Astrocyte of the cerebellum (primary cell): Measurements from ENCODE around the gene ADGRB2.

Experiments
- DNase-seq: peaks from one replicate; pipeline ENCODE4 v3.0.0-alpha.2; 2011; ENCODE audit warnings: low read depth
- H3K4me3 ChIP-seq: 2 replicates; pipeline ENCODE4 v1.5.1; 2011; ENCODE audit warnings: mild to moderate bottlenecking, low read depth, low read length, moderate library complexity
- in situ Hi-C: cut with HindIII; loops from 2 replicates; pipeline ENCODE4 v1.10.0; 2017; ENCODE audit warnings: low sequenced_read_pairs
- TF ChIP-seq, protein P1 (sequence below): IDR thresholded peaks from 2 replicates; pipeline ENCODE4 v1.5.1; 2012; ENCODE audit warnings: low read length, low read depth, moderate library complexity, mild to moderate bottlenecking; ENCODE audit errors: missing control alignments

The ADGRB2 gene

GRCh38 chr1:31755850-31756492 lies 8.2 kb downstream of the ADGRB2 start:
- in situ Hi-C loops: no loop called here
- no peak for DNase-seq
- TF ChIP-seq, protein P1, sequence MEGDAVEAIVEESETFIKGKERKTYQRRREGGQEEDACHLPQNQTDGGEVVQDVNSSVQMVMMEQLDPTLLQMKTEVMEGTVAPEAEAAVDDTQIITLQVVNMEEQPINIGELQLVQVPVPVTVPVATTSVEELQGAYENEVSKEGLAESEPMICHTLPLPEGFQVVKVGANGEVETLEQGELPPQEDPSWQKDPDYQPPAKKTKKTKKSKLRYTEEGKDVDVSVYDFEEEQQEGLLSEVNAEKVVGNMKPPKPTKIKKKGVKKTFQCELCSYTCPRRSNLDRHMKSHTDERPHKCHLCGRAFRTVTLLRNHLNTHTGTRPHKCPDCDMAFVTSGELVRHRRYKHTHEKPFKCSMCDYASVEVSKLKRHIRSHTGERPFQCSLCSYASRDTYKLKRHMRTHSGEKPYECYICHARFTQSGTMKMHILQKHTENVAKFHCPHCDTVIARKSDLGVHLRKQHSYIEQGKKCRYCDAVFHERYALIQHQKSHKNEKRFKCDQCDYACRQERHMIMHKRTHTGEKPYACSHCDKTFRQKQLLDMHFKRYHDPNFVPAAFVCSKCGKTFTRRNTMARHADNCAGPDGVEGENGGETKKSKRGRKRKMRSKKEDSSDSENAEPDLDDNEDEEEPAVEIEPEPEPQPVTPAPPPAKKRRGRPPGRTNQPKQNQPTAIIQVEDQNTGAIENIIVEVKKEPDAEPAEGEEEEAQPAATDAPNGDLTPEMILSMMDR: no peak

GRCh38 chr1:31755197-31755611 lies 8.9 kb downstream of the ADGRB2 start:
- in situ Hi-C loops: no loop called here
- no peak overlapping the region for H3K4me3 ChIP-seq
- TF ChIP-seq, protein P1: no peak
- no peak for DNase-seq

More at GRCh38 chr1:31755850-31756492, 8.2 kb downstream of the ADGRB2 start:
- no peak overlapping the region for H3K4me3 ChIP-seq

- DNase-seq: no peak
- TF ChIP-seq, protein P1: no peak
- in situ Hi-C loops: no loop called here
- H3K4me3 ChIP-seq: no peak overlapping the region
Observed at GRCh38 chr1:31754397-31754796, 9.7 kb downstream of the ADGRB2 start.

DNA sequence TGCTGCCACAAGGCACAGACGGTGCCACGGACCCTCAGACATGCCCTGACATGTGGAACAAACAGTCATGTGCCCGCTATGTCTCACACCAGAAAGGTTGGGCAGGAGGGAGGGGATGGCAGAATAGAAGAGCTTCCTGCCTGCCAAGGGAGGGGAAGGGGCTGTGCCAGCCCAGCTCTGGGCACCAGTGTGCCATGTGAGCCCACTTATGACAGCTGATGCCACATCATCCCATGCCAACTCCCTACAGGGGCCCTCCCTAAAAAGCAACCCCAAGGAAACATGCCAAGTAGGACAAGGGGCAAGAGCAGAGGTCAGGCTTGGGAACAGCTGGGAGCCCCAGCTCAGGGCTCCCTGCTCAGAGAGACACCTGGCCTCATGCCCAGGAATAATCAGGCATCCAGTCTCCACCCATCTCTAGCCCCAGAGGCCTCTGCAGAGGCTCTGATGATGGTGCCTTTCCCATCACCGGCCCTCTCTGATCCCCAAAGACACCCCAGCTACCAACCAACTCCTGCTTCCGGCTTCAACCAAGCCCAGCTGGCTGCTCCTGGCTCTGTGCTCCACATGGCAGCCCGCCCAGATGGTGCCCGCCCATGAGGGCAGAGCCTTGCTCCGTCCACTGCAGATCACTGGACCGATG lies 10.3 kb downstream of the ADGRB2 start:
- DNase-seq: no peak
- in situ Hi-C loops: no loop called here

GRCh38 chr1:31752952-31753475 lies 11.1 kb downstream of the ADGRB2 start:
- H3K4me3 ChIP-seq: no peak overlapping the region
- DNase-seq: no peak
- in situ Hi-C loops: no loop called here
- TF ChIP-seq, protein P1: no peak

More for the DNA sequence above, 10.3 kb downstream of the ADGRB2 start:
- TF ChIP-seq, protein P1: no peak
- H3K4me3 ChIP-seq: no peak overlapping the region

DNA sequence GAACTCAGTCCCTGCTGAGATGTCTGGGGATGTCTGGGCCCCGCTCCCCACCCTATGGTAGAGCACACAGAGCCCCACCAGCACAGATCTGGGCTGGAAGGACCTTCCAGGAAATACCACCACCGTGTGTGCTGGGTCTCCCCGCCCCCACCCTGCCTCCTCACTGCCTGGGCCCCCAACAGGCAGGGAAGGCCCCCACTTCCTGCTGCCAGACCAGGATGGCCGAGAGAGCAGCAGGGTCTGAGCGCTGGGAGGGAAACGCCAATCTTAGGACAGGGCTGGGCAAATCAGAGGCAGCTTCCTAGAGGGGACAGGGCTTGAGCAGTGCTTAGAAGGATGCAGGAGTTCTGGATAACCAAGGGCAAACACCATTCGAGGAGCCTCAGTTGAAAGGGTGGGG lies 11.9 kb downstream of the ADGRB2 start:
- in situ Hi-C loops: no loop called here
- TF ChIP-seq, protein P1: no peak

More for the DNA sequence above, 11.9 kb downstream of the ADGRB2 start:
- DNase-seq: no peak
- H3K4me3 ChIP-seq: no peak overlapping the region
